ENCODE data around the gene NUP43. TPM values are rescaled to one million over a fixed set of nuclear protein-coding genes. Genes with fewer than 3 reads are reported as not detected.
A peak's percentile ranks its signal among the peaks of the same experiment; 100 is the strongest.

Gene NUP43
- total RNA-seq, 1 donor: 12.6 TPM

DNA sequence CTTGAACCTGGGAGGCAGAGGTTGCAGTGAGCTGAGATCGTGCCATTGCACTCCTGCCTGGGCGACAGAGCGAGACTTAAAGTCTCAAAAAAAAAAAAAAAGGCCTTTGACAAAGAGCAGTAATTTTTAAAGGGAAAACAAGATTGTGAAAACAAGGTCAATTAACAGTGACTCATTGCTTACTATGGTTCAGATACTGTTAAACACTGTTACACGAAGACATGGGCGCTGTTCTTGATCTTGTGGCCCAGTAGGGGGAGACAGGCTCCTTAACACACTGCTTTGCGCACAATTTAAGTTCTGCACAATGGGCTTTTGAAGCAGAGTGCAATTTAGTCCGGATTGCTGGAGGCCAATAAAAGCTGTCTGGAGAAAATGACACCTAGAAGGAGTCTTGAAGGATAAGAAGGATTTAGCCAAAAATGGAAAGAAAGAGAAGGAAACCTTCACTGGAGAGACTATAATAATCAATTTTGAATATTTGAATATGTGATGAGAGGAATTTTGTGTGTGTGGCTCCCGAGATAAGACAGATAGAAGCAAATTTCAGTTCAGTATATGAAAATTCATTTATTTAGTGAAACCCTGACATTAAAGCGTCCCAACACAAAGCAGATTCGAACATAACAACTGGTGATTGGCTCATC, 22.4 kb downstream of the NUP43 start:
- Histone ChIP-seq H3K9me3 (ENCODE audit: low read depth, low read length) (no peaks in the 10 kb centered on the region), H3K4me1 (ENCODE audit: insufficient read depth, low read length) (peaks cover 18% of the 10 kb centered on the region), H3K27me3 (ENCODE audit: insufficient read depth, low read length) (no peaks in the 10 kb centered on the region), H3K4me3 (ENCODE audit: low read length) (no peak overlapping the region)

GRCh38 chr6:149723262-149723661, 23.1 kb downstream of the NUP43 start:
- H3K27me3 ChIP-seq (ENCODE audit: insufficient read depth, low read length): no peaks in the 10 kb centered on the region
- no peak overlapping the region for H3K4me3 ChIP-seq (ENCODE audit: low read length)
- H3K4me1 ChIP-seq (ENCODE audit: insufficient read depth, low read length): peaks cover 17% of the 10 kb centered on the region
- no peaks in the 10 kb centered on the region for H3K9me3 ChIP-seq (ENCODE audit: low read depth, low read length)

GRCh38 chr6:149719531-149719930, 26.8 kb downstream of the NUP43 start:
- Histone ChIP-seq H3K9me3 (ENCODE audit: low read depth, low read length) (no peaks in the 10 kb centered on the region), H3K4me1 (ENCODE audit: insufficient read depth, low read length) (peaks cover 32% of the 10 kb centered on the region), H3K4me3 (ENCODE audit: low read length) (no peak overlapping the region), H3K27me3 (ENCODE audit: insufficient read depth, low read length) (no peaks in the 10 kb centered on the region)

- Histone ChIP-seq H3K27me3 (ENCODE audit: insufficient read depth, low read length) (no peaks in the 10 kb centered on the region), H3K4me1 (ENCODE audit: insufficient read depth, low read length) (peaks cover 26% of the 10 kb centered on the region), H3K9me3 (ENCODE audit: low read depth, low read length) (no peaks in the 10 kb centered on the region), H3K4me3 (ENCODE audit: low read length) (peak within 1 kb of the TSS; percentile 98)
Measured at GRCh38 chr6:149717588-149718458, 28.5 kb downstream of the NUP43 start, which contains the start of gene LATS1. Gene LATS1 (minus strand): TSS chr6:149718101. CDS start chr6:149702126, 15,975 bp downstream.

DNA sequence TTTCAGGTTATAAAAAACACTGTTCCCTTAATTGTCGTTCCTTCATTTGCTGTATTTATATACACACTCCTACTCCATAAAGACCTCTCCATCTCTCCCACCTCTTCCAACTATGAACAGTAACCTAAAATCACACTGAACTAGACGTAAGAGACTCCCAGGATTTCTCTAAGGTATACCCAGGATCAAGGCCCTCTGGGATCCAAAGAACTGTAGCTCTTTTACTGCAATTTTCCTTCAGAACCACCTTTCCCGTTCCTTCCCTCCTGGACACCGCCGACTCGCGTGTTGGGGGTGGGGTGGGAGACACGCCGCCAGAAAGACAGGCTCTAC, 29.1 kb downstream of the NUP43 start:
- Histone ChIP-seq H3K4me3 (ENCODE audit: low read length) (peak overlapping the region; percentile 98), H3K4me1 (ENCODE audit: insufficient read depth, low read length) (peaks cover 26% of the 10 kb centered on the region), H3K27me3 (ENCODE audit: insufficient read depth, low read length) (no peaks in the 10 kb centered on the region), H3K9me3 (ENCODE audit: low read depth, low read length) (no peaks in the 10 kb centered on the region)

DNA sequence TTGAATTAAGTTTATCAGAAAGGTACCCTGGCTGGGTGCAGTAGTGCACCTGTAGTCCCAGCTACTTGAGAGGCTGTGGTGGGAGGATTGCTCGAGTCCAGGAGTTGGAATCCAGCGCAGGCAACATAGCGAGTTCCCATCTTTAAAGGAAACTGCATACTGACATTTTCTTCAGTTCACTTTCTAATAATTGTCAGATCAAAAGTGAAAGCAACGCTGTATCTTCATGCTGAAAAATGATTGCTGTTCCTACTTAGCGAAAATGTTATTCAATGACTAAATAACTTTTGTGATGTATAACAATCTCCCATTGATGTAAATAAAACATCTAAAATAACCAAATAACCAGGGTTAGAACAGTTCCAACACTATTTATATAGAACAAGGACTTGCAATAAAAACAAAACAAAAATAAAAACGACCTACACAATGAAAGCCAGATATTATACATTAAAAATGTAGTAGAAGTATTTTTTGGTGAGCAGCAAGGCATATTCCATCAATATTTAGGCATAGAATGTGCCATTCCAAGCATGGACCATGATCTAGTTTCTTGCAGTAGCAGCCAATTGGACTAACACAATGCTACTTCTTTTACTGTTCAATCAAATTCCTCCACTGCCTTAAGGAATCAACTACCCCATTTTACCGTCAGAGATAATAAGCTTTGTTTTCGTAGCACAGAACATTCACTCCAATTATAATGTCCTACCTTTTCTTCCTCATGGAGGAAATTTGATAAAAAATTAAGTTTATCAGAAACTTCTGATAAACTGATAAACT, 30.0 kb downstream of the NUP43 start:
- Histone ChIP-seq H3K27me3 (ENCODE audit: insufficient read depth, low read length) (no peaks in the 10 kb centered on the region), H3K9me3 (ENCODE audit: low read depth, low read length) (no peaks in the 10 kb centered on the region), H3K4me3 (ENCODE audit: low read length) (peak overlapping the region; percentile 11), H3K4me1 (ENCODE audit: insufficient read depth, low read length) (peaks cover 31% of the 10 kb centered on the region)

DNA sequence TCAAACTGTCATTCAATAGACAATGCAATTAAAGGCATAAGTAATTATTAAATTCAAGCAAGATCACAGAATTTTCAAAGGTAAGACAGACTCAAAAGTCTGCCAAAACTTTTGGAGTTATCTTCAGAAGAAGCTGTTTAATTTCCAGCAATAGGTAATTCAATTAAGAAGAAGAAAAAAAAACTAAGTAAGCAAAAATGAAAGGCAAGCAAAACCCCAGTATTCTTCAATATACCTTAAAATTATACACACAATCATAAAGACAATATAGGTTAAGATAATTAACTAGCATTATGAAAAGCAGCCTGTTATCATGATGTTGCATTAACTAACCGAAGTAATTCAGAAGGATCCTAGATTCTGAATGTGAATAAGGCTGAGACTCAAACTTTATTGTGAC, 31.9 kb downstream of the NUP43 start:
- H3K4me1 ChIP-seq (ENCODE audit: insufficient read depth, low read length): peaks cover 42% of the 10 kb centered on the region
- no peaks in the 10 kb centered on the region for H3K27me3 ChIP-seq (ENCODE audit: insufficient read depth, low read length)
- H3K9me3 ChIP-seq (ENCODE audit: low read depth, low read length): no peaks in the 10 kb centered on the region
- no peak overlapping the region for H3K4me3 ChIP-seq (ENCODE audit: low read length)

GRCh38 chr6:149711711-149712110, 34.6 kb downstream of the NUP43 start:
- H3K4me3 ChIP-seq (ENCODE audit: low read length): no peak overlapping the region
- peaks cover 33% of the 10 kb centered on the region for H3K4me1 ChIP-seq (ENCODE audit: insufficient read depth, low read length)
- no peaks in the 10 kb centered on the region for H3K9me3 ChIP-seq (ENCODE audit: low read depth, low read length)
- no peaks in the 10 kb centered on the region for H3K27me3 ChIP-seq (ENCODE audit: insufficient read depth, low read length)

DNA sequence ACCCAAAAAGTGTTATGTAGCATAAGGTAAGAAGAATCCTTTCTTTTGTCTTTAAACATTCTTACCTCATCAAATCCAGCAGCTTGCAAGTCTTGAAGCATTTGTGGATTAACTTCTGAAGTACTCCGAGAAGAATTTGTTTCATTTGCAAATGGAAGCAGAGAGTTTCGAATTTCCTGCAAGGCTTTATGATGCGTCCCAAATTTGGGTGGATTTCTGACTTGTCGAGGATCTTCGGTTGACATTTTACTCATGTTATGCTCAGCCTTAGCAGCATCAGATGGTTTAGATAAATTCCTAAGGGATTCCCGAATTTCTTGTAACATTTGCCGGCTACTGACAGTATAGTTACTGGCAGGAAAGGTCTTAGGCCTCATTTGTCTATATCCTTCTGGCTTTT, 44.6 kb downstream of the NUP43 start:
- H3K4me3 ChIP-seq (ENCODE audit: low read length): no peak overlapping the region

GRCh38 chr6:149699150-149699549, 47.2 kb downstream of the NUP43 start:
- no peak overlapping the region for H3K4me3 ChIP-seq (ENCODE audit: low read length)
- peaks cover 3% of the 10 kb centered on the region for H3K4me1 ChIP-seq (ENCODE audit: insufficient read depth, low read length)
- H3K9me3 ChIP-seq (ENCODE audit: low read depth, low read length): no peaks in the 10 kb centered on the region
- no peaks in the 10 kb centered on the region for H3K27me3 ChIP-seq (ENCODE audit: insufficient read depth, low read length)

More for the DNA sequence above, 44.6 kb downstream of the NUP43 start:
- Histone ChIP-seq H3K27me3 (ENCODE audit: insufficient read depth, low read length) (no peaks in the 10 kb centered on the region), H3K4me1 (ENCODE audit: insufficient read depth, low read length) (peaks cover 10% of the 10 kb centered on the region), H3K9me3 (ENCODE audit: low read depth, low read length) (no peaks in the 10 kb centered on the region)

GRCh38 chr6:149698175-149698574, 48.2 kb downstream of the NUP43 start:
- no peaks in the 10 kb centered on the region for H3K9me3 ChIP-seq (ENCODE audit: low read depth, low read length)
- peaks cover under 1% of the 10 kb centered on the region for H3K4me1 ChIP-seq (ENCODE audit: insufficient read depth, low read length)

DNA sequence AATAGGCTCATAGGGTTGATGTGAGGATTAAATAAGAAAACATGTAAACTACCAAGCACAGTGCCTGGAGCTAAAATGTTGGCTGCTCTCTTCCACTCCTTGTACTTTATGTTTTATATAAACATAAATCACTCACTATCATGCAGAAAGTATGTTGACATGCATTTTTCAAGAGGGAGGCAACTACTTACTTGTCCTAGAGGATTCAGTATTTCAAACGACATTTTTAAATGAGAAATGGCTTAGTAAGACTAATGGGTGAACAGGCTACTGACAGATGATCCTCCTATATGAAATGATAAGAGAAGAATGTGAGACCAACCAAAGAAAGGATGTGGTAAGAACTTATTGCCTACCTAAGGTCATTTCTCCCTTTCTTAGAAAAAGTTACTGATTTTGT, 49.4 kb downstream of the NUP43 start:
- no peaks in the 10 kb centered on the region for H3K27me3 ChIP-seq (ENCODE audit: insufficient read depth, low read length)
- H3K4me3 ChIP-seq (ENCODE audit: low read length): no peak overlapping the region
- no peaks in the 10 kb centered on the region for H3K9me3 ChIP-seq (ENCODE audit: low read depth, low read length)
- H3K4me1 ChIP-seq (ENCODE audit: insufficient read depth, low read length): no peaks in the 10 kb centered on the region

More at GRCh38 chr6:149698175-149698574, 48.2 kb downstream of the NUP43 start:
- no peaks in the 10 kb centered on the region for H3K27me3 ChIP-seq (ENCODE audit: insufficient read depth, low read length)
- H3K4me3 ChIP-seq (ENCODE audit: low read length): no peak overlapping the region

DNA sequence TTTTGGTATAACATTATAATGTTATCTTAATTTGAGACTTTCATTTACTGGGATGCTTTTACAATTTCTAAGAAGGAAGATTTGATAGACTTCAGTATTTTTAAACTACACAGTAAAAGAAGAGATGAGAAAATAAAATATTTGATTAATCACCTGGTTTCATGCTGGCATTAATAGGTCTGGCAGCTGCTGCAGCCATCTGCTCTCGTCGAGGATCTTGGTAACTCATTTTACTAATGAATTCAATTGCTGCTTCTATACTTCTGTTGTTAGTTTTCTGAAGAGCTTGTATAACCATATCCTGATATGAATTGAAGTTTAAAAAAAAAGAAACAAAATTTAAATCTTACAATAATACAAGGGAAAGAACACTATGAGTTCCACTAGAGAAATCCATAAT, 51.4 kb downstream of the NUP43 start:
- H3K4me1 ChIP-seq (ENCODE audit: insufficient read depth, low read length): no peaks in the 10 kb centered on the region
- H3K27me3 ChIP-seq (ENCODE audit: insufficient read depth, low read length): no peaks in the 10 kb centered on the region
- no peaks in the 10 kb centered on the region for H3K9me3 ChIP-seq (ENCODE audit: low read depth, low read length)
- no peak overlapping the region for H3K4me3 ChIP-seq (ENCODE audit: low read length)

DNA sequence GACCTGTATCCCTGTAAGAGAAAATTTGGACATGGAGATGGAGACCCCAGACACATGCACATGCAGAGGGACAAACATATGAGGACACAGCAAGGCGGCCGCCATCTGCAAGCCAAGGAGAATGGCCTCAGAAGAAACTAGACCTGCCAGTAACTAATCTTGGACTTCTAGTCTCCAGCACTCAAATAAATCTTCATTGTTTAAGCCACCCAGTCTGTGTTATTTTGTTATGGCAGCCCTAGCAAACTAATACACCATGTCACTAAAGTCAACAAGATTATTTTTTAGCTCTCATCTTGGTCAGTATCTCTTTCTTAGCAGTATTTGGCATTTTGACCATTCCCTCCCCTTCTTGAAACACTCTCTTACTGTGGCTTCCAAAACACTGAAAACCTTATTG, 55.1 kb downstream of the NUP43 start:
- Histone ChIP-seq H3K27me3 (ENCODE audit: insufficient read depth, low read length) (no peaks in the 10 kb centered on the region), H3K4me1 (ENCODE audit: insufficient read depth, low read length) (no peaks in the 10 kb centered on the region), H3K4me3 (ENCODE audit: low read length) (no peak overlapping the region), H3K9me3 (ENCODE audit: low read depth, low read length) (no peaks in the 10 kb centered on the region)

DNA sequence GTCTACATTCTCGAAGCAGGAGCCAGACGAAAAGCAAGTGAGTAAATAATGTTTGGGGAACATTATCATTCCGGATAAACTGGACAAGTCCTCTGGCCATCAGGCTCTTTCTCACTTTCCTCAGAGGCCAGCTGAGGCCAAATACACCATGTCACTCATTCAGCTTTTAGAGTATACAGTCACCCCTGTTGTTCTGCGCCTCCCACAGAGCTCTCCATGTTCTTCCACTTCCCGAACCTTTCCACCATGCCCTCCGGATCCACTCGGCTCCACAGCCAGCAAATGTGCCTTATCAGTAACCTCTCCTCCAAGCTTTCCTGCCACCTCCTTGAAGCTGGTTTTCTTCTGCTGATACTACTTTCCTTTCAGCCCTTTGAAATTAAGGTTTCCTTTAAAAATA, 60.1 kb downstream of the NUP43 start:
- H3K4me1 ChIP-seq (ENCODE audit: insufficient read depth, low read length): no peaks in the 10 kb centered on the region
- no peaks in the 10 kb centered on the region for H3K9me3 ChIP-seq (ENCODE audit: low read depth, low read length)
- no peak overlapping the region for H3K4me3 ChIP-seq (ENCODE audit: low read length)
- H3K27me3 ChIP-seq (ENCODE audit: insufficient read depth, low read length): no peaks in the 10 kb centered on the region

All from mononuclear cell (primary cell).